Measurements from ENCODE around the gene CAMK2N1. TPM values are rescaled to one million over a fixed set of nuclear protein-coding genes. Genes with fewer than 3 reads are reported as not detected.

Gene CAMK2N1
- total and polyA plus RNA-seq, 2 donors (not counting 1 experiment from before 2014, with no cell fraction given): 79.9 to 156 TPM

DNA sequence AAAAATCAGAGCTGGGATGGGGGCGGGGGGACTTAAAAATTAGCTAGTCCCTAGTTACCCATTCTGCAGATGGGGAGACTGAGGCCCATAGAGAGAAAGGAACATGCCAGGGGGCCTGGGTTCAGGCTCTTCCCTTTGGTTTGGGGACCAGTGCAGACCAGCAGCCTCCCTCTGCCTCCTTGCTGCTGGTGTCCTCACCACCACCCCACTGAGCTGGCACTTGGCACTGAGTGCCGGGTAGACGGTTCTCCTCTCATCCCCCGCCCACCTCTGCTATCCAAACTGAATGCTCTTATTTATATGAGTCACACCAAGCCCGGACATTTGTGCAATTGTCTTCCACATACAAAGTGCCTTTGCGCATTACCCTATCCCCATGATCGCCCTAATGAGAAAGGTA is 39.2 kb downstream of the CAMK2N1 start:
- Histone ChIP-seq H3K27me3 (ENCODE audit: control insufficient read depth, insufficient read depth, low read length) (no peaks in the 10 kb centered on the region), H3K79me2 (ENCODE audit: control insufficient read depth, insufficient read depth, low read length) (no peaks in the 10 kb centered on the region), H3K9ac (ENCODE audit: insufficient read depth, low read length) (no peak overlapping the region), H3K4me2 (ENCODE audit: extremely low read depth, insufficient read depth, low read length) (no peak overlapping the region), H3K4me3 (replicated peaks in 1 of 4; ENCODE audit: control extremely low read depth in 1 of 4, insufficient read depth in 1 of 4, low read depth in 3 of 4, low read length in 4 of 4) (no peak overlapping the region), H2AFZ (ENCODE audit: low read length) (no peak overlapping the region), H3K9me3 (ENCODE audit: control insufficient read depth, insufficient read depth, low read depth, low read length) (no peaks in the 10 kb centered on the region), H3K27ac (ENCODE audit: insufficient read depth, low read length) (no peak overlapping the region), H3K4me1 (ENCODE audit: control insufficient read depth, extremely low read depth, insufficient read depth, low read length) (peaks cover 6% of the 10 kb centered on the region), H3K36me3 (ENCODE audit: control insufficient read depth, insufficient read depth, low read length) (no peaks in the 10 kb centered on the region), H4K20me1 (ENCODE audit: control insufficient read depth, extremely low read depth, insufficient read depth, low read length) (no peaks in the 10 kb centered on the region)
- peak; percentile 50 to 53 for DNase-seq (ENCODE audit: low read depth in 2 of 2)
- TF ChIP-seq EZH2 (IDR thresholded peaks at IDR 0.05; ENCODE audit: low read length, missing control alignments): no peak
- TF ChIP-seq, protein P1, sequence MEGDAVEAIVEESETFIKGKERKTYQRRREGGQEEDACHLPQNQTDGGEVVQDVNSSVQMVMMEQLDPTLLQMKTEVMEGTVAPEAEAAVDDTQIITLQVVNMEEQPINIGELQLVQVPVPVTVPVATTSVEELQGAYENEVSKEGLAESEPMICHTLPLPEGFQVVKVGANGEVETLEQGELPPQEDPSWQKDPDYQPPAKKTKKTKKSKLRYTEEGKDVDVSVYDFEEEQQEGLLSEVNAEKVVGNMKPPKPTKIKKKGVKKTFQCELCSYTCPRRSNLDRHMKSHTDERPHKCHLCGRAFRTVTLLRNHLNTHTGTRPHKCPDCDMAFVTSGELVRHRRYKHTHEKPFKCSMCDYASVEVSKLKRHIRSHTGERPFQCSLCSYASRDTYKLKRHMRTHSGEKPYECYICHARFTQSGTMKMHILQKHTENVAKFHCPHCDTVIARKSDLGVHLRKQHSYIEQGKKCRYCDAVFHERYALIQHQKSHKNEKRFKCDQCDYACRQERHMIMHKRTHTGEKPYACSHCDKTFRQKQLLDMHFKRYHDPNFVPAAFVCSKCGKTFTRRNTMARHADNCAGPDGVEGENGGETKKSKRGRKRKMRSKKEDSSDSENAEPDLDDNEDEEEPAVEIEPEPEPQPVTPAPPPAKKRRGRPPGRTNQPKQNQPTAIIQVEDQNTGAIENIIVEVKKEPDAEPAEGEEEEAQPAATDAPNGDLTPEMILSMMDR (conservative IDR thresholded peaks at IDR 0.05 in 1 of 2, IDR thresholded peaks at IDR 0.05 in 1 of 2; ENCODE audit: low read depth in 1 of 2, low read length in 2 of 2): no peak

DNA sequence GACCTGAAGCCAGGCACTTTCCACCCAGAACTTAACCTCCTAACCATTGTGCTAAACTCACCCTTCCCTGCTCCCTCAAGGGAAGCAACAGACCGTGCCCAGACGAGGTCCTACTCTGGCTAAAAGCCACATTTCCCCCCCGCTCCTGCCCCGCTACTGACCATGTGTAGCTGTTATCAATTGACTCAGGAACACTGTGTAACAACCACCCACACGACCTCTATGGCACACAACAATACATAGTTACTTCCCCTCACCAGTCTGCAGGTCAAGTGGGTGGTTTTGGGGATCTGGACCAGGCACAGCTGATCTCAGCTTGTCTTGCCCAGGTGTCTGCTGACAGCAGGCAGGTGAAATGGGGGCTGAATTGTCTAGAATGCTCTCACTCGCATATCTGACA is 40.1 kb downstream of the CAMK2N1 start:
- no peak for TF ChIP-seq EZH2 (IDR thresholded peaks at IDR 0.05; ENCODE audit: low read length, missing control alignments)
- TF ChIP-seq, protein P1 (conservative IDR thresholded peaks at IDR 0.05 in 1 of 2, IDR thresholded peaks at IDR 0.05 in 1 of 2; ENCODE audit: low read depth in 1 of 2, low read length in 2 of 2): no peak
- H3K9me3 ChIP-seq (ENCODE audit: control insufficient read depth, insufficient read depth, low read depth, low read length): no peaks in the 10 kb centered on the region
- no peak for DNase-seq (ENCODE audit: low read depth in 2 of 2)
- no peak overlapping the region for H3K4me2 ChIP-seq (ENCODE audit: extremely low read depth, insufficient read depth, low read length)
- H4K20me1 ChIP-seq (ENCODE audit: control insufficient read depth, extremely low read depth, insufficient read depth, low read length): no peaks in the 10 kb centered on the region
- no peak overlapping the region for H2AFZ ChIP-seq (ENCODE audit: low read length)
- no peak overlapping the region for H3K27ac ChIP-seq (ENCODE audit: insufficient read depth, low read length)
- no peak overlapping the region for H3K9ac ChIP-seq (ENCODE audit: insufficient read depth, low read length)
- peaks cover 6% of the 10 kb centered on the region for H3K4me1 ChIP-seq (ENCODE audit: control insufficient read depth, extremely low read depth, insufficient read depth, low read length)
- H3K27me3 ChIP-seq (ENCODE audit: control insufficient read depth, insufficient read depth, low read length): no peaks in the 10 kb centered on the region
- H3K79me2 ChIP-seq (ENCODE audit: control insufficient read depth, insufficient read depth, low read length): no peaks in the 10 kb centered on the region
- no peak overlapping the region for H3K4me3 ChIP-seq (replicated peaks in 1 of 4; ENCODE audit: control extremely low read depth in 1 of 4, insufficient read depth in 1 of 4, low read depth in 3 of 4, low read length in 4 of 4)
- no peaks in the 10 kb centered on the region for H3K36me3 ChIP-seq (ENCODE audit: control insufficient read depth, insufficient read depth, low read length)

DNA sequence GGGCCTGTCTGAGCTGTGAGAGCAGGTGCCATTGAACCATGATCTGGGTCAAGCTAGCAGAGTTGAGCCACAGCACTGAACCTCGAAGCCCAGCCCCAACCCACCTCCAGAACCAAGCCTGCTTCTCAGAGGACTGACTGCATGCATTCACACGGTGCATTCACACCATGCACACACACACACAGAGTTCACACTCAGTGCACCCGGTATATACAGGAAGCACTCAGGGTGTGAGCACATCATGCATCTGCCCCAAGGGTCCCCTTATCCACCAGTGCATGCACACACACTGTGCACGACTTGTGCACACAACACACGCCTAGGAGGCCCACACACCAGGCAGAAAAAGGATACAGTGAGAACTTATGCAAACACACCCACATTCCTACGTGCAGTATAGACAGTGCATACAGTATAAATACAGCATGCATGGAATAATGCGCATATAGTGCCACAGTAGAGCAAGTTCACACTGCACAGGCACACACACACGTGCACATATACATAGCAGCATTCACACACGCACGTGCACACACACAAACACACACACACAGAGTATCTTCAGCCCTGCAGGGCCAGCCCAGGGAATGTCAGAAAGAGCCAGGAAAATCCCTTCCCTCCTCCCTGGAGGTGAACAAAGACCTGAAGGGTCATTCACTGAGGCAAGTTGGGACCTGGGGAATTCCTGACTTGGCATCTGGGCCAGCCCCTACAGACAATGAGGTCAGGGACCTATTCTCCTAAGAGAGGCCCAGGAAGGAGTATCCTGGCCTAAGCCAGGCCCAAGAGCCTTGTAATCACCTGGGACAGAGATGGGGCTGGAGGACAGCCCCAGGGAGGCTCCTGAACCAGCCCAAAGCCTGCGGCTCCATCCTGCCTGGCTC is 42.1 kb downstream of the CAMK2N1 start:
- Histone ChIP-seq H3K79me2 (ENCODE audit: control insufficient read depth, insufficient read depth, low read length) (no peaks in the 10 kb centered on the region), H3K27ac (ENCODE audit: insufficient read depth, low read length) (no peak overlapping the region), H3K9ac (ENCODE audit: insufficient read depth, low read length) (no peak overlapping the region), H3K36me3 (ENCODE audit: control insufficient read depth, insufficient read depth, low read length) (no peaks in the 10 kb centered on the region), H3K4me3 (replicated peaks in 1 of 4; ENCODE audit: control extremely low read depth in 1 of 4, insufficient read depth in 1 of 4, low read depth in 3 of 4, low read length in 4 of 4) (no peak overlapping the region), H2AFZ (ENCODE audit: low read length) (no peak overlapping the region), H3K4me2 (ENCODE audit: extremely low read depth, insufficient read depth, low read length) (no peak overlapping the region), H3K27me3 (ENCODE audit: control insufficient read depth, insufficient read depth, low read length) (peaks cover under 1% of the 10 kb centered on the region), H3K9me3 (ENCODE audit: control insufficient read depth, insufficient read depth, low read depth, low read length) (no peaks in the 10 kb centered on the region), H3K4me1 (ENCODE audit: control insufficient read depth, extremely low read depth, insufficient read depth, low read length) (peaks cover 6% of the 10 kb centered on the region), H4K20me1 (ENCODE audit: control insufficient read depth, extremely low read depth, insufficient read depth, low read length) (no peaks in the 10 kb centered on the region)
- TF ChIP-seq, protein P1 (conservative IDR thresholded peaks at IDR 0.05 in 1 of 2, IDR thresholded peaks at IDR 0.05 in 1 of 2; ENCODE audit: low read depth in 1 of 2, low read length in 2 of 2): no peak
- TF ChIP-seq EZH2 (IDR thresholded peaks at IDR 0.05; ENCODE audit: low read length, missing control alignments): no peak
- no peak for DNase-seq (ENCODE audit: low read depth in 2 of 2)
